ENCODE data around the gene CEP135.

The CEP135 gene

DNA sequence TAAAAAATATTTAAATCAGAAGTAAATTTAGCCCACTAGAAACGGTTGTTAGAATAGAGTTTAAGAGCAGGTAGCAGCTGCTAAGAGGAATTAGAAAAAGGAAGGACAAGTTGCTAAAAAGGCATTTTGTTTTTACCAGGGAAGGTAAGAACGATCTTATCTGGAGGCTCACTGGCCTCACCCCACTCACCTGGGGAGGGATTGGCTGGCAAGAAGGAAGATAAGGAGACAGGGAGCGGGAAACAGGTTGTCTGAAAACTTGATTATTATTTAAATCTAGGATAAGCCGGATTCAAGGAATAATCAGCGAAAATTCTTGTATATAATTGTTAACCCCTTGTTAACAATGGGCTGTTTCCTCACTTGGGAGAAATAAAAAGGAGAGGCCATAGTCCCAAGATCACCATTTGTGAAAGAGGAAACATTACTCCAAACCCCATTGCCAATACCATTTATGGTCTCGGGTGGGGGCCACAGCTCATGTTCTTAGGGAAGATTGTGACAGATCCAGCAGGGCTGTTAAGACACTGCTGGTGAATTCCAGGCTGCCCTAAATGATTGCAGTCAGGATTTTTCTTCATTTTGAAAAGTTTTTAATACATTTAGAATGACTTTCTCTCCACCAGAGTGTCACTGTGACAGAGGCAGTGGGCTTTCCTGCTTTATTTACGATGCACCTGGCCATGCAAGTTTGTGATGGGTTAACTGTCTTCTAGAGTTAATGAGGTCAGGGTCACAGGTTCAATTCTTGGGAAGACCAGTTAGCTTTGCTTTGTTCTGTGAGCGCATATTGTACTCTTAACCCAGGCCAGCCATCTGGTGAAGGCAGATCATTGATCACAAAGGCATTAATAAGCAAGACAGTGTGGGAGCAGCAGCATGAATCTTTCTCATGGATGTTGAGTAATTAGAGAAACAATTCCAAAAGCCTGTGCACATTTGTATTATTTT, 106.6 kb downstream of the CEP135 start:
- no peak for ATAC-seq
- TF ChIP-seq TCF4 (CRISPR knock-in tag; IDR thresholded peaks at IDR 0.05; ENCODE audit: borderline replicate concordance) (no peak), PPARA (CRISPR knock-in tag; IDR thresholded peaks at IDR 0.05; ENCODE audit: borderline replicate concordance) (no peak), ESRRG (CRISPR knock-in tag; IDR thresholded peaks at IDR 0.05) (no peak), CSDC2 (CRISPR knock-in tag; IDR thresholded peaks at IDR 0.05) (no peak), ISL1 (CRISPR knock-in tag; IDR thresholded peaks at IDR 0.05) (no peak)
- TF ChIP-seq, protein P1, sequence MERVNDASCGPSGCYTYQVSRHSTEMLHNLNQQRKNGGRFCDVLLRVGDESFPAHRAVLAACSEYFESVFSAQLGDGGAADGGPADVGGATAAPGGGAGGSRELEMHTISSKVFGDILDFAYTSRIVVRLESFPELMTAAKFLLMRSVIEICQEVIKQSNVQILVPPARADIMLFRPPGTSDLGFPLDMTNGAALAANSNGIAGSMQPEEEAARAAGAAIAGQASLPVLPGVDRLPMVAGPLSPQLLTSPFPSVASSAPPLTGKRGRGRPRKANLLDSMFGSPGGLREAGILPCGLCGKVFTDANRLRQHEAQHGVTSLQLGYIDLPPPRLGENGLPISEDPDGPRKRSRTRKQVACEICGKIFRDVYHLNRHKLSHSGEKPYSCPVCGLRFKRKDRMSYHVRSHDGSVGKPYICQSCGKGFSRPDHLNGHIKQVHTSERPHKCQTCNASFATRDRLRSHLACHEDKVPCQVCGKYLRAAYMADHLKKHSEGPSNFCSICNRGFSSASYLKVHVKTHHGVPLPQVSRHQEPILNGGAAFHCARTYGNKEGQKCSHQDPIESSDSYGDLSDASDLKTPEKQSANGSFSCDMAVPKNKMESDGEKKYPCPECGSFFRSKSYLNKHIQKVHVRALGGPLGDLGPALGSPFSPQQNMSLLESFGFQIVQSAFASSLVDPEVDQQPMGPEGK (CRISPR knock-in tag; IDR thresholded peaks at IDR 0.05; ENCODE audit: borderline replicate concordance) = no peak
- TF ChIP-seq, protein P2, sequence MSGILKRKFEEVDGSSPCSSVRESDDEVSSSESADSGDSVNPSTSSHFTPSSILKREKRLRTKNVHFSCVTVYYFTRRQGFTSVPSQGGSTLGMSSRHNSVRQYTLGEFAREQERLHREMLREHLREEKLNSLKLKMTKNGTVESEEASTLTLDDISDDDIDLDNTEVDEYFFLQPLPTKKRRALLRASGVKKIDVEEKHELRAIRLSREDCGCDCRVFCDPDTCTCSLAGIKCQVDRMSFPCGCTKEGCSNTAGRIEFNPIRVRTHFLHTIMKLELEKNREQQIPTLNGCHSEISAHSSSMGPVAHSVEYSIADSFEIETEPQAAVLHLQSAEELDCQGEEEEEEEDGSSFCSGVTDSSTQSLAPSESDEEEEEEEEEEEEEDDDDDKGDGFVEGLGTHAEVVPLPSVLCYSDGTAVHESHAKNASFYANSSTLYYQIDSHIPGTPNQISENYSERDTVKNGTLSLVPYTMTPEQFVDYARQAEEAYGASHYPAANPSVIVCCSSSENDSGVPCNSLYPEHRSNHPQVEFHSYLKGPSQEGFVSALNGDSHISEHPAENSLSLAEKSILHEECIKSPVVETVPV (CRISPR knock-in tag; IDR thresholded peaks at IDR 0.05) = no peak
- TF ChIP-seq, protein P3, sequence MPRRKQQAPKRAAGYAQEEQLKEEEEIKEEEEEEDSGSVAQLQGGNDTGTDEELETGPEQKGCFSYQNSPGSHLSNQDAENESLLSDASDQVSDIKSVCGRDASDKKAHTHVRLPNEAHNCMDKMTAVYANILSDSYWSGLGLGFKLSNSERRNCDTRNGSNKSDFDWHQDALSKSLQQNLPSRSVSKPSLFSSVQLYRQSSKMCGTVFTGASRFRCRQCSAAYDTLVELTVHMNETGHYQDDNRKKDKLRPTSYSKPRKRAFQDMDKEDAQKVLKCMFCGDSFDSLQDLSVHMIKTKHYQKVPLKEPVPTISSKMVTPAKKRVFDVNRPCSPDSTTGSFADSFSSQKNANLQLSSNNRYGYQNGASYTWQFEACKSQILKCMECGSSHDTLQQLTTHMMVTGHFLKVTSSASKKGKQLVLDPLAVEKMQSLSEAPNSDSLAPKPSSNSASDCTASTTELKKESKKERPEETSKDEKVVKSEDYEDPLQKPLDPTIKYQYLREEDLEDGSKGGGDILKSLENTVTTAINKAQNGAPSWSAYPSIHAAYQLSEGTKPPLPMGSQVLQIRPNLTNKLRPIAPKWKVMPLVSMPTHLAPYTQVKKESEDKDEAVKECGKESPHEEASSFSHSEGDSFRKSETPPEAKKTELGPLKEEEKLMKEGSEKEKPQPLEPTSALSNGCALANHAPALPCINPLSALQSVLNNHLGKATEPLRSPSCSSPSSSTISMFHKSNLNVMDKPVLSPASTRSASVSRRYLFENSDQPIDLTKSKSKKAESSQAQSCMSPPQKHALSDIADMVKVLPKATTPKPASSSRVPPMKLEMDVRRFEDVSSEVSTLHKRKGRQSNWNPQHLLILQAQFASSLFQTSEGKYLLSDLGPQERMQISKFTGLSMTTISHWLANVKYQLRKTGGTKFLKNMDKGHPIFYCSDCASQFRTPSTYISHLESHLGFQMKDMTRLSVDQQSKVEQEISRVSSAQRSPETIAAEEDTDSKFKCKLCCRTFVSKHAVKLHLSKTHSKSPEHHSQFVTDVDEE (CRISPR knock-in tag; IDR thresholded peaks at IDR 0.05) = no peak

DNA sequence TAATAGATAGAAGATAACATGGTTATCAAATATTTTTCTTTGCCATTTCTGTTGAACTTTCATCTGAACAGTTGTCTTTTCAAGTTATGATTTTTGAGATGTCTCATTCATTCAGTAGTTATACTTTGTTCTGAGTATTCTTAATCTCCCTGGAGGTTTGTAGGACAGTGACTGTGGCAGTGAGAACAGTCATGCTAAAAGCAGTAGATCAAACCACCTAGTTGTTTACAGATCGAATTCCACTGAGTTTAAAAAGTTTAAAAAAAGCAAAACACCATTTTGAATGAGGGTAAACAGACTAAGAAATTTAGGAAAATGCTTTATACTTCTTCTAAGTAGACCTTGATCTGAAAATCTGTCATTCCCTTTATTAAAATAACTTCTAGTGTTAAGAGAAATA, 107.2 kb downstream of the CEP135 start:
- no peak for ATAC-seq
- TF ChIP-seq ZFP3 (CRISPR knock-in tag; IDR thresholded peaks at IDR 0.05) (no peak), BACH2 (CRISPR knock-in tag; IDR thresholded peaks at IDR 0.05; ENCODE audit: borderline replicate concordance) (no peak), ESRRG (CRISPR knock-in tag; IDR thresholded peaks at IDR 0.05) (no peak), ZNF70 (CRISPR knock-in tag; IDR thresholded peaks at IDR 0.05) (no peak), RARB (CRISPR knock-in tag; IDR thresholded peaks at IDR 0.05) (no peak), PPARA (CRISPR knock-in tag; IDR thresholded peaks at IDR 0.05; ENCODE audit: borderline replicate concordance) (no peak)
- TF ChIP-seq, protein P1 (CRISPR knock-in tag; IDR thresholded peaks at IDR 0.05; ENCODE audit: borderline replicate concordance) = no peak

DNA sequence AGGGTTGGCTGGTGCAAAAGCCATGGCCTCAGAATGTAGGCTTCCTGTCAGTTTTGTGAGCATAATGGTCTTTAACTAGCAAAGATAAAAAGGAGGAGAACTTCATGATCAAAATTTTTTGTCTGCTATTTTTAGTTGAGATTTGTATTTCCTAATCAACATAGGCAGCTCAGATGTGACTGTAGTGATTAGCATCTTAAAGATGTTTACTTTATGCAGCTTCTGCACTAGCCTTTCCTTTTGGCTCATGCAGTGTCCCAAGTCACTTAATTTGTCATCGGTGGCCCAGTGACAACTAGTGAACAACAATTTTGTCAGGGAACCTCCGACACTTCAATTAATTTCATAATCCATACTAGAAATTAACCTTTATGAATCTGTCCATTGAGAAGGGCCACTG, 109.8 kb downstream of the CEP135 start:
- TF ChIP-seq TOX (CRISPR knock-in tag; IDR thresholded peaks at IDR 0.05; ENCODE audit: borderline replicate concordance) (no peak), ESRRG (CRISPR knock-in tag; IDR thresholded peaks at IDR 0.05) (no peak), ARNTL (CRISPR knock-in tag; IDR thresholded peaks at IDR 0.05; ENCODE audit: borderline replicate concordance, low read depth) (no peak), ZFP3 (CRISPR knock-in tag; IDR thresholded peaks at IDR 0.05) (no peak), BACH2 (CRISPR knock-in tag; IDR thresholded peaks at IDR 0.05; ENCODE audit: borderline replicate concordance) (no peak), ZFP30 (CRISPR knock-in tag; IDR thresholded peaks at IDR 0.05) (no peak), ZNF70 (CRISPR knock-in tag; IDR thresholded peaks at IDR 0.05) (no peak), TCF4 (CRISPR knock-in tag; IDR thresholded peaks at IDR 0.05; ENCODE audit: borderline replicate concordance) (no peak), RARB (CRISPR knock-in tag; IDR thresholded peaks at IDR 0.05) (no peak), ZNF8 (CRISPR knock-in tag; IDR thresholded peaks at IDR 0.05) (no peak), PPARA (CRISPR knock-in tag; IDR thresholded peaks at IDR 0.05; ENCODE audit: borderline replicate concordance) (no peak), ZC3H10 (CRISPR knock-in tag; IDR thresholded peaks at IDR 0.05) (no peak), SNAI2 (CRISPR knock-in tag; IDR thresholded peaks at IDR 0.05) (no peak)
- TF ChIP-seq, protein P2 (CRISPR knock-in tag; IDR thresholded peaks at IDR 0.05) = no peak
- TF ChIP-seq, protein P3 (CRISPR knock-in tag; IDR thresholded peaks at IDR 0.05) = no peak
- TF ChIP-seq, protein P4, sequence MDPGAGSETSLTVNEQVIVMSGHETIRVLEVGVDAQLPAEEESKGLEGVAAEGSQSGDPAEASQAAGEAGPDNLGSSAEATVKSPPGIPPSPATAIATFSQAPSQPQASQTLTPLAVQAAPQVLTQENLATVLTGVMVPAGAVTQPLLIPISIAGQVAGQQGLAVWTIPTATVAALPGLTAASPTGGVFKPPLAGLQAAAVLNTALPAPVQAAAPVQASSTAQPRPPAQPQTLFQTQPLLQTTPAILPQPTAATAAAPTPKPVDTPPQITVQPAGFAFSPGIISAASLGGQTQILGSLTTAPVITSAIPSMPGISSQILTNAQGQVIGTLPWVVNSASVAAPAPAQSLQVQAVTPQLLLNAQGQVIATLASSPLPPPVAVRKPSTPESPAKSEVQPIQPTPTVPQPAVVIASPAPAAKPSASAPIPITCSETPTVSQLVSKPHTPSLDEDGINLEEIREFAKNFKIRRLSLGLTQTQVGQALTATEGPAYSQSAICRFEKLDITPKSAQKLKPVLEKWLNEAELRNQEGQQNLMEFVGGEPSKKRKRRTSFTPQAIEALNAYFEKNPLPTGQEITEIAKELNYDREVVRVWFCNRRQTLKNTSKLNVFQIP (CRISPR knock-in tag; IDR thresholded peaks at IDR 0.05; ENCODE audit: borderline replicate concordance, low read depth) = no peak
- ATAC-seq = no peak

Measured in SK-N-SH treated with all-trans-retinoic acid at 6 μM for 48 hours (cell line).